Vagina (tissue), 2 donors: ENCODE data around the gene GPC5. TPM values are rescaled to one million over a fixed set of nuclear protein-coding genes. Genes with fewer than 3 reads are reported as not detected.

Experiments
- DNase-seq, 2 donors: peaks; one replicate each; pipeline ENCODE4 v3.0.0-alpha.2; 2017; ENCODE audit errors: extremely low spot score in 2 of 2
- H3K27ac ChIP-seq: fragments of 200-600 bp; sonication (generic); one replicate; pipeline ENCODE4 v1.5.1; 2019
- H3K27me3 ChIP-seq: fragments of 200-600 bp; sonication (generic); one replicate; pipeline ENCODE4 v1.5.1; 2019
- H3K36me3 ChIP-seq, 2 donors: fragments of 200-600 bp; sonication (generic); one replicate each; pipeline ENCODE4 v1.5.1; 2017 to 2019
- H3K4me1 ChIP-seq: fragments of 200-600 bp; sonication (generic); one replicate; pipeline ENCODE4 v1.5.1; 2019
- H3K4me3 ChIP-seq, 2 donors: fragments of 200-600 bp; sonication (generic); 1 replicate in 1 of 2; 2 replicates in 1 of 2; pipeline ENCODE4 v1.5.1; 2016 to 2019
- H3K9me3 ChIP-seq: fragments of 200-600 bp; sonication (generic); one replicate; pipeline ENCODE4 v1.5.1; 2019
- POLR2A ChIP-seq, 2 donors: fragments of 450-650 bp; IDR thresholded peaks; one replicate each; pipeline ENCODE4 v1.6.1; 2017; ENCODE audit warnings: antibody characterized with exemption in 2 of 2, mild to moderate bottlenecking in 2 of 2, moderate library complexity in 2 of 2
- POLR2AphosphoS5 ChIP-seq, 2 donors: sonication (generic); formaldehyde crosslinking; IDR thresholded peaks; one replicate each; pipeline ENCODE4 v1.9.0; 2017; ENCODE audit warnings: antibody characterized with exemption in 2 of 2, mild to moderate bottlenecking in 2 of 2, low read depth in 1 of 2; ENCODE audit not compliant: insufficient read depth in 1 of 2
- intact Hi-C: fragments of 100-400 bp; cut with DNase I; formaldehyde crosslinking; loops from one replicate; pipeline ENCODE4 v1.15.1; 2023
- total RNA-seq: library from RNA; depleted of rRNA; stranded (reverse); fragments of >200 nt; gene quantifications from one replicate; pipeline ENCODE4 v1.2.3, GENCODE V29; 2016
- TF ChIP-seq, protein P1 (sequence below), 3 experiments: fragments of 450-650 bp in 2 of 3; fragments of 200-600 bp in 1 of 3; sonication (generic) in 1 of 3; IDR thresholded peaks; one replicate each; pipeline ENCODE4 v1.5.1; 2017 to 2019; ENCODE audit warnings: antibody characterized with exemption in 3 of 3, mild to moderate bottlenecking in 2 of 3, moderate library complexity in 2 of 3

The GPC5 gene
- total RNA-seq, 1 donor from 2014 or later = 1.7 TPM

DNA sequence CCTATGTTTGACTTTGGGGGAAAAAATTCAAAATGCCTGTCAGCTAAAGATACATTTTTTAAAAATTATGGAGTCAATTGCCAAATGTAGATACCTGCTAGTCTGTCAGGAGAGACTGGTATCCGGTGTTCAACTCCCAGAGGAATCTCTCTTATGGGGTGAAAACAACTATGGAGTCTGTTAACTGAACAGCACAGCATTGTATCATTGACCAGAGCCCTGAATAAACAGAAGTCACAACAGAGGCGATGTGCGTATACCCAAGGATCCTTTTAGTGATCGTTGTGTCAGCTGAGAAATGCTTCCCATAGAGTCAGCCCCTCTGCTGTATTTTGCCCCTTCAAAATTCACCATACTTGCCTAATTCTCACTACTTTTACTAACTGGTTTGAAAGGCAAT is 257.3 kb downstream of the GPC5 start:
- TF ChIP-seq, protein P1, sequence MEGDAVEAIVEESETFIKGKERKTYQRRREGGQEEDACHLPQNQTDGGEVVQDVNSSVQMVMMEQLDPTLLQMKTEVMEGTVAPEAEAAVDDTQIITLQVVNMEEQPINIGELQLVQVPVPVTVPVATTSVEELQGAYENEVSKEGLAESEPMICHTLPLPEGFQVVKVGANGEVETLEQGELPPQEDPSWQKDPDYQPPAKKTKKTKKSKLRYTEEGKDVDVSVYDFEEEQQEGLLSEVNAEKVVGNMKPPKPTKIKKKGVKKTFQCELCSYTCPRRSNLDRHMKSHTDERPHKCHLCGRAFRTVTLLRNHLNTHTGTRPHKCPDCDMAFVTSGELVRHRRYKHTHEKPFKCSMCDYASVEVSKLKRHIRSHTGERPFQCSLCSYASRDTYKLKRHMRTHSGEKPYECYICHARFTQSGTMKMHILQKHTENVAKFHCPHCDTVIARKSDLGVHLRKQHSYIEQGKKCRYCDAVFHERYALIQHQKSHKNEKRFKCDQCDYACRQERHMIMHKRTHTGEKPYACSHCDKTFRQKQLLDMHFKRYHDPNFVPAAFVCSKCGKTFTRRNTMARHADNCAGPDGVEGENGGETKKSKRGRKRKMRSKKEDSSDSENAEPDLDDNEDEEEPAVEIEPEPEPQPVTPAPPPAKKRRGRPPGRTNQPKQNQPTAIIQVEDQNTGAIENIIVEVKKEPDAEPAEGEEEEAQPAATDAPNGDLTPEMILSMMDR (IDR thresholded peaks at IDR 0.05) = no peak
- TF ChIP-seq POLR2AphosphoS5 (IDR thresholded peaks at IDR 0.05; ENCODE audit: insufficient read depth in 1 of 2, low read depth in 1 of 2) (no peak), POLR2A (IDR thresholded peaks at IDR 0.05) (no peak)
- H3K4me3 ChIP-seq = no peak overlapping the region
- no peaks in the 10 kb centered on the region for H3K4me1 ChIP-seq
- no peak for DNase-seq
- H3K27ac ChIP-seq = no peak overlapping the region
- H3K36me3 ChIP-seq = no peaks in the 10 kb centered on the region
- no peaks in the 10 kb centered on the region for H3K27me3 ChIP-seq
- no peaks in the 10 kb centered on the region for H3K9me3 ChIP-seq
- intact Hi-C loops = no loop called here

DNA sequence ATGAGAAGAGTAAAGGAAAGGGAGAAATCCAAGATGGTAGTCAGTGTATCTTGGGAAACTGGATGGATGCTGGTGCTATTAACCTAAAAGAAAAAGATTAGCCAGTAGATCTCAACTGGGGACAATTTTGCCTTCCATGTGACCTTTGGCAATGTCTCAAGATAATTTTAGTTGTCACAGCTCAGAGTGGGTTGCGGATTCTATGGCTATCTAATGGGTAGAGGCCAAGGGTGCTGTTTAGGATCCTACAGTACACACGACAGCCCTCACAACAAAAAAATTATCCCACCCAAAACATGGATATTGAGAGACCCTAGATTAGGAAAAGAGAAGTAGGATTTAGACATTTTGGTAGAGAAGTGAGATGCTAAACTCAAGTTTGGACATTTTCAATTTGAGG is 258.9 kb downstream of the GPC5 start:
- H3K27ac ChIP-seq = no peak overlapping the region
- TF ChIP-seq POLR2AphosphoS5 (IDR thresholded peaks at IDR 0.05; ENCODE audit: insufficient read depth in 1 of 2, low read depth in 1 of 2) (no peak), POLR2A (IDR thresholded peaks at IDR 0.05) (no peak)
- TF ChIP-seq, protein P1 (IDR thresholded peaks at IDR 0.05) = no peak
- no peak overlapping the region for H3K4me3 ChIP-seq
- DNase-seq = no peak
- intact Hi-C loops = no loop called here
- no peaks in the 10 kb centered on the region for H3K27me3 ChIP-seq
- H3K4me1 ChIP-seq = no peaks in the 10 kb centered on the region
- H3K9me3 ChIP-seq = no peaks in the 10 kb centered on the region
- H3K36me3 ChIP-seq = no peaks in the 10 kb centered on the region

DNA sequence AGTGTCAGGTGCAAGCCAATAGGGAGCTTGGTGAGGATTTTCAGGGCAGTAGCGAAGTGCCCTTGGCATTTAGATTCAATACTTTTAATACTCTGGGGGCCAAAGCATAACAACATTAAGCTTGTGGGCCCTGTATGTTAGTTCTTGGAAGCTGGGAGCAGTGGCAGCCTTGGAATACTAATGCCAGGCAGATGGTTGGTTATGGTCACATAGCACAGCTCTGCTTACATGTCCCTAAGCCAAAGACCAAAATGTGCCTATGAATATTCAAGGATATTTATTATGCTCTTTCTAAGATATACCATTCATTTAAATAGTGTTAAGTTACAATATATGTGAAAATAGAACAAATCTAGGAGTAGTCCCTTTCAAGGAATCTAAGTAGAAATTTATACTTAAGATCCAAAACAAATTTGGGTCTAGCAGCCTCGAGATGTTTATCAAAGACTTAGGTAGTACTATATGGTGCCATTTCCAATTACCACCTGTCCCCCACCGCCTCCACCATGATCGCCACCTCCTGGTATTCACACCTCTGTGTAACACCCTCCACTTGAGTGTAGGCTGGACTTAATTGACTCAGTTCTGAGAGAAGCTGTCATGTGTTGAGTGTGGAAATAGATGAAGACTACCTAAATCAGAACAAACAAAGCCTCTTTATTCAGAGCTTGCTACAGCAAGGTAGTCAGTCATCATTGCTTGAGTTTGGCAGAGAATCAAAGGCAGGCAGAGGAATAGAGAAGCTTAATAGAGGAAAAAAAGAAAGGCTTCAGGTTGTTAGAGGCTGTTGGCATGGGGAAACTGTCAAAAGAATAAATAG is 261.0 kb downstream of the GPC5 start:
- H3K9me3 ChIP-seq = no peaks in the 10 kb centered on the region
- H3K36me3 ChIP-seq = no peaks in the 10 kb centered on the region
- DNase-seq = no peak
- no peak for TF ChIP-seq POLR2AphosphoS5 (IDR thresholded peaks at IDR 0.05; ENCODE audit: insufficient read depth in 1 of 2, low read depth in 1 of 2)
- TF ChIP-seq, protein P1 (IDR thresholded peaks at IDR 0.05) = no peak
- no peak for TF ChIP-seq POLR2A (IDR thresholded peaks at IDR 0.05)
- intact Hi-C loops = no loop called here
- no peaks in the 10 kb centered on the region for H3K4me1 ChIP-seq
- no peaks in the 10 kb centered on the region for H3K27me3 ChIP-seq
- no peak overlapping the region for H3K27ac ChIP-seq
- H3K4me3 ChIP-seq = no peak overlapping the region

DNA sequence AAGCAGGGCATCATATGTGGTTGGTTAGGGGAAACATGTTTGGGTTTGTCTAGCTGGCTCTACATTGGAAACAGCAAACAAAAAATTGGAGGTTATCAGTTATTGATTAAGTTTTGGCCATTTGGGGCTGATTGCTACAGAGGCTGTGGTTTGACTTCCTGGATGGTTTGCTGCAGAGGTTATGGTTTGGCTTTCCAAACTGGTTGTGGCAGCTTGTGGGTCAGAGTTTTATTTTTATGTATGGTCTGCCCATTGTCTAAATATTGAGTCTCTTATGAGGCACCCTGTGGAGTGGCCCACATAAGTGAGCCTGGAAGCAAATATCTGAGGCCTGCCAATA is 261.6 kb downstream of the GPC5 start:
- Histone ChIP-seq H3K36me3 (no peaks in the 10 kb centered on the region), H3K4me3 (no peak overlapping the region), H3K27ac (no peak overlapping the region), H3K27me3 (no peaks in the 10 kb centered on the region), H3K4me1 (no peaks in the 10 kb centered on the region), H3K9me3 (no peaks in the 10 kb centered on the region)
- TF ChIP-seq POLR2A (IDR thresholded peaks at IDR 0.05) (no peak), POLR2AphosphoS5 (IDR thresholded peaks at IDR 0.05; ENCODE audit: insufficient read depth in 1 of 2, low read depth in 1 of 2) (no peak)
- TF ChIP-seq, protein P1 (IDR thresholded peaks at IDR 0.05) = no peak
- no peak for DNase-seq
- intact Hi-C loops = no loop called here

DNA sequence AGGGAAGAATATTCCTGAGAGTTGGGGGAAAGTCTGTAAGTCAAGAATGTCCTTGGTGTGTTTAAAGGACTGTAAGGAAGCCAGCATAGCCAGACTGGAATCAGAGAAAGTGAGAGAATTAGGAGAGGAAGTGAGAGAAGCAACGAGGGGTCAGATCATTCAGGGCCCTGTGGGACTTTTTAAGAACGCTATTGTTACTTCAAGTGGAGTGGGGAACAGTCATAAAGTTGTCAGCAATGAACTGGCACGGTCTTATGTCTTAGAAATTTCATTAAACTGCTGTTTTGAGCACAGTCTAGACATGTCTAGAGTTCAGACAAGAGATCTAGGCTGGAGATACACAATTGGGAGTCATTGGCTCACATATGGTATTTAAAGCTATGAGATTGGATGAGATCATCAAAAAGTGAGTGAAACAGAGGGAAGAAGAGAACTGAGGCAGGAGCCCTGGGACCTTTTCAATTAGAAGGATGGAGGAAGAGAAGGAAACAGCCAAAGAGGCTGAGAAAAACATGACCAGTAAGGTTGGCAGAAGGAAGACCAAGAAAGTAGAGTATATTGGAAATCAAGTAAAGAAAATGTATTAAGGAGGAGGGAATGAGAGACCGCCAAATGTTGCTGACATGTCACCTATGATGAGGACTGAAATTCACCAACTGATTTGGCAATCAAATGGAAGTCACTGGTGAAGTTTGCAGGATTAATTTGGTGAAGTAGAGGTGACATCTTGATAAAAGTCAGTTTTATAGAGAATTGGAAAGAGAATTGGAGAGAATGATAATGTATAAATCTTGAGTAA is 263.5 kb downstream of the GPC5 start:
- no peak overlapping the region for H3K4me3 ChIP-seq
- no peaks in the 10 kb centered on the region for H3K4me1 ChIP-seq
- H3K36me3 ChIP-seq = no peaks in the 10 kb centered on the region
- DNase-seq = no peak
- intact Hi-C loops = no loop called here
- no peaks in the 10 kb centered on the region for H3K27me3 ChIP-seq
- H3K27ac ChIP-seq = no peak overlapping the region
- no peak for TF ChIP-seq POLR2A (IDR thresholded peaks at IDR 0.05)
- TF ChIP-seq POLR2AphosphoS5 (IDR thresholded peaks at IDR 0.05; ENCODE audit: insufficient read depth in 1 of 2, low read depth in 1 of 2) = no peak
- no peaks in the 10 kb centered on the region for H3K9me3 ChIP-seq
